ENCODE measurements around the gene CYP3A7. TPM values are rescaled to one million over a fixed set of nuclear protein-coding genes. Genes with fewer than 3 reads are reported as not detected.

The CYP3A7 gene
- total and polyA plus RNA-seq, 9 of the 15 experiments (the other 6 are each of a cell fraction or from before 2014, with no cell fraction given), result 0.20 TPM; not detected in 8

GRCh38 chr7:99693427-99694200, 41.4 kb downstream of the CYP3A7 start (continued):
- peak; percentile 81 for TF ChIP-seq LCOR (CRISPR knock-in tag; IDR thresholded peaks at IDR 0.05)
- TF ChIP-seq SP1 (CRISPR knock-in tag; IDR thresholded peaks at IDR 0.05), result peak; percentile 66
- peak; percentile 91 for TF ChIP-seq ZNF766 (CRISPR knock-in tag; conservative IDR thresholded peaks at IDR 0.05)
- no peak for TF ChIP-seq ARID2 (IDR thresholded peaks at IDR 0.05)
- peak; percentile 66 to 82; a peak in 3 of 4 replicates for TF ChIP-seq TBL1XR1 (IDR thresholded peaks at IDR 0.05; ENCODE audit: low read length in 2 of 2)
- no peak for TF ChIP-seq PBX2 (CRISPR knock-in tag; IDR thresholded peaks at IDR 0.05; ENCODE audit: low read depth)
- no peak; the same call in 1 of the 2 replicates for TF ChIP-seq PBX2 (tag; conservative IDR thresholded peaks at IDR 0.05; ENCODE audit: low read depth)
- TF ChIP-seq CHAMP1 (IDR thresholded peaks at IDR 0.05), result no peak
- no peak for TF ChIP-seq WHSC1 (IDR thresholded peaks at IDR 0.05; ENCODE audit: low read length)
- peak; percentile 100 for TF ChIP-seq CTBP1 (IDR thresholded peaks at IDR 0.05; ENCODE audit: borderline replicate concordance)
- no peak for TF ChIP-seq HDAC8 (tag; IDR thresholded peaks at IDR 0.05)
- peak; percentile 89; the same call in 1 of the 2 replicates for TF ChIP-seq HDAC2 (IDR thresholded peaks at IDR 0.05)
- peak; percentile 77 for TF ChIP-seq ZNF511 (CRISPR knock-in tag; IDR thresholded peaks at IDR 0.05)
- no peak for TF ChIP-seq ZNF224 (CRISPR knock-in tag; IDR thresholded peaks at IDR 0.05)
- TF ChIP-seq HES1 (IDR thresholded peaks at IDR 0.05; ENCODE audit: low read depth), result peak; percentile 62; the same call in 1 of the 2 replicates
- TF ChIP-seq MIER1 (IDR thresholded peaks at IDR 0.05; ENCODE audit: low read depth), result 0 out of 2 replicates have a peak, but pooled peaks have one; percentile 48
- peak; percentile 29; the same call in 1 of the 2 replicates for TF ChIP-seq ZNF239 (CRISPR knock-in tag; IDR thresholded peaks at IDR 0.05)
- TF ChIP-seq NFYB (IDR thresholded peaks at IDR 0.05; ENCODE audit: extremely low read depth, insufficient read length), result no peak
- TF ChIP-seq KDM1A (IDR thresholded peaks at IDR 0.05), result peak; percentile 12 to 67; a peak in 2 of 4 replicates
